ENCODE data around the gene WDR59.

Gene WDR59

DNA sequence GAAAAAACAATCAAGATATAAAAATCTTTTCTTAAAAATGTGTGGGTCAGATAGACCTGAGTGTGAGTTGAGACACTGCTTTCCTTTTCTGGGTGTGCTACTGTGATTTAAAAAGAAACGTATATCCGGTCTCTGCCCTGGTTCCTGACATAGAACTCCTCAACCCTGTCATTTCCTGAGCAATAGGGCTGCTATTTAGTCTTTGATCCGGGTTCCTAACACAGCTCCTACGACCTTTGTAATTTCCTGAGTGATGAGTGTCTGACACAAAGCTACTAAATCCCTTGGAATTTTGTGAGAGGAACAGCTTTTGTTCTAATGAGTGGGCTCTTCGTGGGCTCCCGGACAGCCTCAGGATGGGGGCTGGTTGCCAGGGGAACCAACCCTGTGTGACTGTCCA, 116.4 kb downstream of the WDR59 start:
- Histone ChIP-seq H3K4me1 (ENCODE audit: control insufficient read depth, insufficient read depth, low read length) (no peaks in the 10 kb centered on the region), H3K9me3 (ENCODE audit: control insufficient read depth, low read length) (no peaks in the 10 kb centered on the region), H3K27me3 (ENCODE audit: control insufficient read depth, insufficient read depth, low read length, poor library complexity, severe bottlenecking) (no peaks in the 10 kb centered on the region), H3K36me3 (ENCODE audit: control insufficient read depth, insufficient read depth, low read length) (no peaks in the 10 kb centered on the region), H3K4me3 (ENCODE audit: insufficient read depth, low read depth, low read length) (no peak overlapping the region), H3K27ac (ENCODE audit: insufficient read depth, low read depth, low read length, poor library complexity, severe bottlenecking) (no peak overlapping the region)
- WGBS, 2 experiments, result 27 to 28% methylated on average over 6 of the region's 6 CpGs

GRCh38 chr16:74868035-74868434, 116.9 kb downstream of the WDR59 start:
- H3K9me3 ChIP-seq (ENCODE audit: control insufficient read depth, low read length), result no peaks in the 10 kb centered on the region
- H3K4me3 ChIP-seq (ENCODE audit: insufficient read depth, low read depth, low read length), result no peak overlapping the region
- H3K27ac ChIP-seq (ENCODE audit: insufficient read depth, low read depth, low read length, poor library complexity, severe bottlenecking), result no peak overlapping the region
- H3K36me3 ChIP-seq (ENCODE audit: control insufficient read depth, insufficient read depth, low read length), result no peaks in the 10 kb centered on the region
- no peaks in the 10 kb centered on the region for H3K4me1 ChIP-seq (ENCODE audit: control insufficient read depth, insufficient read depth, low read length)
- WGBS, 2 experiments, result 83 to 86% methylated on average over 5 of the region's 5 CpGs
- H3K27me3 ChIP-seq (ENCODE audit: control insufficient read depth, insufficient read depth, low read length, poor library complexity, severe bottlenecking), result no peaks in the 10 kb centered on the region

- Histone ChIP-seq H3K4me3 (ENCODE audit: insufficient read depth, low read depth, low read length) (no peak overlapping the region), H3K36me3 (ENCODE audit: control insufficient read depth, insufficient read depth, low read length) (no peaks in the 10 kb centered on the region), H3K27ac (ENCODE audit: insufficient read depth, low read depth, low read length, poor library complexity, severe bottlenecking) (no peak overlapping the region), H3K27me3 (ENCODE audit: control insufficient read depth, insufficient read depth, low read length, poor library complexity, severe bottlenecking) (no peaks in the 10 kb centered on the region), H3K9me3 (ENCODE audit: control insufficient read depth, low read length) (no peaks in the 10 kb centered on the region), H3K4me1 (ENCODE audit: control insufficient read depth, insufficient read depth, low read length) (no peaks in the 10 kb centered on the region)
- 84 to 85% methylated on average over 15 of the region's 15 CpGs for WGBS, 2 experiments
These were observed 117.6 kb downstream of the WDR59 start for GRCh38 chr16:74867281-74867849.

DNA sequence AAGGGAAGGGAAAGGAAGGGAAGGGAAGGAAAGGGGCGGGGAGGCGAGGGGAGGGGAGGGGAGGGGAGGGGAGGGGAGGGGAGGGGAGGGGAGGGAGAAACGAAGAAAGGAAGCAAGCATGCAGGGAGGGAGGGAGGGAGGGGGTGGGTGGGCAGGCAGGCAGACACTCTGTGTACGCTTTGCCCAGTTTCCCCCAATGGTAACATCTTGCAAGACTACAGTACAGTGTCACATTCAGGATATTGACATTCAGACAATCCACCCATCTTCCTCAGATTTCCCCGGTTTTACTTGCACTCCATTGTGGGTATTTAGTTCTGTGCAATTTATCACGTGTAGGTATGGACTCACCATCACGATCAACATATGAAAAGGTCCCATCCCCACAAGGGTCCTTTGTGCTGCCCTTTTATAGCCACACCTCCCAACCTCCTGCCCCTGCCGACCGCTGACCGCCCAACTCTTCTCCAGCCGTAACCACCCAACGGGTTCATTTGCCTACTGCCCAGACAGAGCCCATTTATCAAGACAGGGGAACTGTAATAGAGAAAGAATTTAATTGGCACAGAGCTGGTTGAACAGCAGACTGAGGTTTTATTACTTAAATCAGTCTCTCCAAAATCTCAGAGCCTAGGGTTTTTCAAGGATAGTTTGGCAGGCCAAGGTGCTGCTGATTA, 118.9 kb downstream of the WDR59 start:
- no peaks in the 10 kb centered on the region for H3K27me3 ChIP-seq (ENCODE audit: control insufficient read depth, insufficient read depth, low read length, poor library complexity, severe bottlenecking)
- no peak overlapping the region for H3K4me3 ChIP-seq (ENCODE audit: insufficient read depth, low read depth, low read length)
- H3K9me3 ChIP-seq (ENCODE audit: control insufficient read depth, low read length), result no peaks in the 10 kb centered on the region
- H3K4me1 ChIP-seq (ENCODE audit: control insufficient read depth, insufficient read depth, low read length), result no peaks in the 10 kb centered on the region
- 4 to 5% methylated on average over 6 to 9 of the region's 12 CpGs for WGBS, 2 experiments
- no peaks in the 10 kb centered on the region for H3K36me3 ChIP-seq (ENCODE audit: control insufficient read depth, insufficient read depth, low read length)
- no peak overlapping the region for H3K27ac ChIP-seq (ENCODE audit: insufficient read depth, low read depth, low read length, poor library complexity, severe bottlenecking)

DNA sequence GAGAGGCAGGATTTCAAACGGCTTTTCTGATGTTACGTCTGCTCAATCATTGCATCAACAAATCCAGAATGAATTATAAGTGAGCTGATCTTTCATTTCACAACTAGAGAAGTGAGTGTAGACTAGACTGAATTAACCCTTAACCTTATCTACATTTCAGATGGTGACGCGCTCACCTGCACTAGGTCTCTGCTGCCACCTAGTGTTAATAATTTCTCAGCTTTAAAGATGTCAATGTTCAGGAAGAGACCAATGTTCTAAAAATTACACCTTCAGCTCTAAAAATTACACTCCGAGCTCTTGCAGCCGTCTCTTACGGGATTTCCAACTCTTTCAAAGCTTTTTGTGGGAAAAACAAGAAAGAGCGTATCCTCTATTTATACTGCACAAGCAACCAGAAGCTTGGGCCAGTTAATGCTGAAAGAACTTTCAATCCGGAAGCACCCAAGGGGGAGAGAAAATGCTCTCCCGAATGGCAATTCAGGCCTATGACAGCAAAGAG, 122.1 kb downstream of the WDR59 start:
- H3K27me3 ChIP-seq (ENCODE audit: control insufficient read depth, insufficient read depth, low read length, poor library complexity, severe bottlenecking), result no peaks in the 10 kb centered on the region

DNA sequence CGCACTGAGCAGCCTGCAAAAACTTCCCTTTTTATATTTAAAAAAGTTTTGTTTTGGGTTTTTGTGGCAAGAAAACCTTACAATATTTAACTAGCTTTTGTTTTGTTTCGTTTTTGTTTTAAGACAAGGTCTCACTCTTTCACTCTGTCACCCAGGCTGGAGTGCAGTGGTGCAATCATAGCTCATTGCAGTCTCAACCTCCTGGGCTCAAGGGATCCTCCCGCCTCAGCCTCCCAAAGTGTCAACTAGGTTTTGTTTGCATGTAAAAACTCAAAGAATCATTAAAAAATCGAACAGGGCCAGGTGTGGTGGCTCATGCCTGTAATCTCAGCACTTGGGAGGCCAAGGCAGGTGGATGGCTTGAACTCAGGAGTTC, 132.4 kb downstream of the WDR59 start:
- H3K27ac ChIP-seq (ENCODE audit: insufficient read depth, low read depth, low read length, poor library complexity, severe bottlenecking), result no peak overlapping the region
- no peaks in the 10 kb centered on the region for H3K36me3 ChIP-seq (ENCODE audit: control insufficient read depth, insufficient read depth, low read length)
- H3K9me3 ChIP-seq (ENCODE audit: control insufficient read depth, low read length), result no peaks in the 10 kb centered on the region
- no peak overlapping the region for H3K4me3 ChIP-seq (ENCODE audit: insufficient read depth, low read depth, low read length)
- WGBS, 2 experiments, result 93 to 94% methylated on average over 3 to 4 of the region's 4 CpGs
- no peaks in the 10 kb centered on the region for H3K4me1 ChIP-seq (ENCODE audit: control insufficient read depth, insufficient read depth, low read length)
- no peaks in the 10 kb centered on the region for H3K27me3 ChIP-seq (ENCODE audit: control insufficient read depth, insufficient read depth, low read length, poor library complexity, severe bottlenecking)

More for the DNA sequence above, 122.1 kb downstream of the WDR59 start:
- Histone ChIP-seq H3K4me1 (ENCODE audit: control insufficient read depth, insufficient read depth, low read length) (no peaks in the 10 kb centered on the region), H3K36me3 (ENCODE audit: control insufficient read depth, insufficient read depth, low read length) (no peaks in the 10 kb centered on the region), H3K4me3 (ENCODE audit: insufficient read depth, low read depth, low read length) (no peak overlapping the region), H3K27ac (ENCODE audit: insufficient read depth, low read depth, low read length, poor library complexity, severe bottlenecking) (no peak overlapping the region), H3K9me3 (ENCODE audit: control insufficient read depth, low read length) (no peaks in the 10 kb centered on the region)
- WGBS, 2 experiments, result 38 to 42% methylated on average over 10 of the region's 10 CpGs

GRCh38 chr16:74850027-74850426, 134.9 kb downstream of the WDR59 start:
- Histone ChIP-seq H3K4me1 (ENCODE audit: control insufficient read depth, insufficient read depth, low read length) (no peaks in the 10 kb centered on the region), H3K27me3 (ENCODE audit: control insufficient read depth, insufficient read depth, low read length, poor library complexity, severe bottlenecking) (no peaks in the 10 kb centered on the region), H3K4me3 (ENCODE audit: insufficient read depth, low read depth, low read length) (no peak overlapping the region), H3K27ac (ENCODE audit: insufficient read depth, low read depth, low read length, poor library complexity, severe bottlenecking) (no peak overlapping the region), H3K9me3 (ENCODE audit: control insufficient read depth, low read length) (no peaks in the 10 kb centered on the region), H3K36me3 (ENCODE audit: control insufficient read depth, insufficient read depth, low read length) (no peaks in the 10 kb centered on the region)
- WGBS, 2 experiments, result 80% methylated on average over 7 of the region's 7 CpGs

- no peaks in the 10 kb centered on the region for H3K27me3 ChIP-seq (ENCODE audit: control insufficient read depth, insufficient read depth, low read length, poor library complexity, severe bottlenecking)
- H3K4me1 ChIP-seq (ENCODE audit: control insufficient read depth, insufficient read depth, low read length), result no peaks in the 10 kb centered on the region
- no CpG with 5 or more reads among the region's 1 CpG for WGBS, 2 experiments
- H3K36me3 ChIP-seq (ENCODE audit: control insufficient read depth, insufficient read depth, low read length), result no peaks in the 10 kb centered on the region
- H3K27ac ChIP-seq (ENCODE audit: insufficient read depth, low read depth, low read length, poor library complexity, severe bottlenecking), result no peak overlapping the region
- H3K4me3 ChIP-seq (ENCODE audit: insufficient read depth, low read depth, low read length), result no peak overlapping the region
- no peaks in the 10 kb centered on the region for H3K9me3 ChIP-seq (ENCODE audit: control insufficient read depth, low read length)
These were observed 137.7 kb downstream of the WDR59 start for GRCh38 chr16:74847202-74847601.

DNA sequence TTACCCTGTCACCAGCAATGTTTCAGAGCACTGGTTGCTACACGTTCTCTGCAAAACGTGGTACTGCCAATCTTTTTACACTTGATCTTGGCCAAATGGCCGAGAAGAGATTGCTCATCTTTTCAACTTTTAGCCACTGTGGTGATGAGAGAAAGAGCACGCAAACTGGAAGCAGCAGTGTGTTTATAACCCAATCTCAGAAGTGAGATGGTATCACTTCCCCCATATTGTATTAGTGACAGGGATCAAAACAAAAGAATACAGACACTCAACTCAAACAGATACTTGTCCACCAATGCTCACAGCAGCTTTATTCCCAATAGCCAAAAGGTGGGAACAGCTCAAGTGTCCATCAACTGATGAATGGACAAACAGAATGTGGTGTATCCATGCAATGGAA, 138.2 kb downstream of the WDR59 start:
- Histone ChIP-seq H3K9me3 (ENCODE audit: control insufficient read depth, low read length) (no peaks in the 10 kb centered on the region), H3K27ac (ENCODE audit: insufficient read depth, low read depth, low read length, poor library complexity, severe bottlenecking) (no peak overlapping the region), H3K4me1 (ENCODE audit: control insufficient read depth, insufficient read depth, low read length) (no peaks in the 10 kb centered on the region), H3K27me3 (ENCODE audit: control insufficient read depth, insufficient read depth, low read length, poor library complexity, severe bottlenecking) (no peaks in the 10 kb centered on the region), H3K4me3 (ENCODE audit: insufficient read depth, low read depth, low read length) (no peak overlapping the region), H3K36me3 (ENCODE audit: control insufficient read depth, insufficient read depth, low read length) (no peaks in the 10 kb centered on the region)
- 94 to 95% methylated on average over 4 of the region's 4 CpGs for WGBS, 2 experiments

DNA sequence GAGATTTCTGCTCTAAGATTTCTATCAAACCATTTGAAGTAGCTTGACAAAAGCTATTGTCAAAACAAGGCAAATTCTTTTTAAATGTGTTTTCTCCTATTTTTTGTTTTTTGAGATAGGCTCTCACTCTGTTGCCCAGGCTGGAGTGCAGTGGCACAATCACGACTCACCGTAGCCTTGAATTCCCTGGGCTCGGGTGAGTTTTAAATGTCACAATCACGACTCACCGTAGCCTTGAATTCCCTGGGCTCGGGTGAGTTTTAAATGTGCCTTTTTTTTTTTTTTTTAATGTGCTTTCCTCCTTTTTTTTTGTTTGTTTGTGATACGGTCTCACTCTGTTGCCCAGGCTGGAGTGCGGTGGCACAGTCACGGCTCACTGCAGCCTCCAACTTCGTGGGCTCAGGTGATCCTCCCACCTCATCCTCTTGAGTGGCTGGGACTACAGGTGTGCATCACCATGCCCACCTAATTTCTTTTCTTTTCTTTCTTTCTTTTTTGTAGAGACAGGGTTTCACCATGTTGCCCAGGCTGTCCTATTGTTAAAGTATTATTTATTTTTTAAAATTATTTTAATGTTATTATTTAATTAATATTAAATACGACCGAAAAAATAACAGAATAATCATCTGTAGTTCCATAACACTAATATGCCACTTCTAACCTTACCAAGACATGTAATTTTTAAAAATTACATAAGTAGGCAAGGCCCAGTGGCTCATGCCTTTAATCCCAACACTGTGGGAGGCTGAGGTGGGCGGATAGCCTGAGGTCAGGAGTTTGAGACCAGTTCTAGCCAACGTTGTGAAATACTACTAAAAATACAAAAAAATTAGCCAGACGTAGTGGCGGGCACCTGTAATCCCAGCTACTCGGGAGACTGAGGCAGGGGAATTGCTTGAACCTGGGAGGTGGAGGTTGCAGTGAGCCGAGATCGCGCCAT, 140.6 kb downstream of the WDR59 start:
- Histone ChIP-seq H3K9me3 (ENCODE audit: control insufficient read depth, low read length) (no peaks in the 10 kb centered on the region), H3K27ac (ENCODE audit: insufficient read depth, low read depth, low read length, poor library complexity, severe bottlenecking) (no peak overlapping the region), H3K4me1 (ENCODE audit: control insufficient read depth, insufficient read depth, low read length) (no peaks in the 10 kb centered on the region), H3K4me3 (ENCODE audit: insufficient read depth, low read depth, low read length) (no peak overlapping the region), H3K36me3 (ENCODE audit: control insufficient read depth, insufficient read depth, low read length) (no peaks in the 10 kb centered on the region), H3K27me3 (ENCODE audit: control insufficient read depth, insufficient read depth, low read length, poor library complexity, severe bottlenecking) (no peaks in the 10 kb centered on the region)
- 63 to 67% methylated on average over 12 to 15 of the region's 20 CpGs for WGBS, 2 experiments

Data from ectodermal cell (in vitro differentiated cells).